H1 (cell line): ENCODE results near the gene TDRD12. TPM values are rescaled to one million over a fixed set of nuclear protein-coding genes. Genes with fewer than 3 reads are reported as not detected.

Experiments
- CTCF ChIA-PET: fragments of 300-600 bp; sonication (Branson Sonifier 250); formaldehyde crosslinking; loops from one replicate; lab custom pipeline; 2021; ENCODE audit not compliant: partially characterized antibody; lab: Charles Lee
- POLR2A ChIA-PET: fragments of 300-600 bp; sonication (Branson Sonifier 250); formaldehyde crosslinking; loops from one replicate; lab custom pipeline; 2021; ENCODE audit warnings: inconsistent platforms; ENCODE audit not compliant: partially characterized antibody; lab: Charles Lee
- DNase-seq, 2 experiments: peaks; one replicate each; pipeline versions ENCODE4 v3.0.0 to v3.0.0-alpha.2; 2010 to 2022; ENCODE audit warnings: low spot score in 2 of 2, low read depth in 1 of 2, mixed read lengths in 1 of 2
- FAIRE-seq: peaks from 2 replicates; lab custom pipeline; 2011; peaks lifted over from hg19 to GRCh38; lab: Jason Lieb, UNC
- H2AFZ ChIP-seq: 2 replicates; pipeline ENCODE4 v1.8.1; 2012; ENCODE audit warnings: low read length, inconsistent platforms
- H2AK5ac ChIP-seq: 2 replicates; pipeline ENCODE4 v1.6.1; 2013; ENCODE audit warnings: low read depth, low read length
- H2BK120ac ChIP-seq: replicated peaks from 2 replicates; pipeline ENCODE3; 2013; ENCODE audit warnings: low read depth, low read length, inconsistent platforms
- H2BK12ac ChIP-seq: 2 replicates; pipeline ENCODE4 v1.6.1; 2013; ENCODE audit warnings: low read depth, low read length
- H2BK15ac ChIP-seq: 2 replicates; pipeline ENCODE4 v1.6.1; 2013; ENCODE audit warnings: low read length
- H2BK20ac ChIP-seq: 2 replicates; pipeline ENCODE4 v1.6.1; 2013; ENCODE audit warnings: low read length
- H2BK5ac ChIP-seq: 2 replicates; pipeline ENCODE4 v1.6.1; 2013; ENCODE audit warnings: low read depth, low read length
- H3K14ac ChIP-seq: 2 replicates; pipeline ENCODE4 v1.6.1; 2013; ENCODE audit warnings: inconsistent platforms; ENCODE audit not compliant: insufficient read length
- H3K18ac ChIP-seq: 2 replicates; pipeline ENCODE4 v1.6.1; 2013; ENCODE audit warnings: low read length; ENCODE audit errors: extremely low read depth
- H3K23ac ChIP-seq: 2 replicates; pipeline ENCODE4 v1.6.1; 2013; ENCODE audit warnings: inconsistent platforms; ENCODE audit not compliant: insufficient read length
- H3K23me2 ChIP-seq: 2 replicates; pipeline ENCODE4 v1.6.1; 2013; ENCODE audit warnings: low read depth, low read length
- H3K27ac ChIP-seq: 2 replicates; pipeline ENCODE4 v1.6.1; 2011; ENCODE audit warnings: low read depth, low read length, inconsistent platforms
- H3K27me3 ChIP-seq, 4 experiments: replicated peaks in 1 of 4; 1 replicate in 1 of 4; 2 replicates in 3 of 4; pipeline versions ENCODE4 v1.6.1 to v1.8.1; 2011 to 2013; ENCODE audit warnings: low read length in 3 of 4, mild to moderate bottlenecking in 3 of 4, inconsistent platforms in 2 of 4, mixed read lengths in 2 of 4, moderate library complexity in 1 of 4; ENCODE audit not compliant: control insufficient read depth in 3 of 4, insufficient read depth in 3 of 4; ENCODE audit errors: extremely low read depth in 1 of 4
- H3K36me3 ChIP-seq, 4 experiments: 2 replicates each; pipeline versions ENCODE4 v1.6.1 to v1.8.1; 2011 to 2013; ENCODE audit warnings: mild to moderate bottlenecking in 4 of 4, low read length in 3 of 4, moderate library complexity in 2 of 4, control low read depth in 1 of 4, inconsistent platforms in 1 of 4; ENCODE audit not compliant: insufficient read depth in 4 of 4, control insufficient read depth in 2 of 4
- H3K4ac ChIP-seq: replicated peaks from 2 replicates; pipeline ENCODE3; 2013; ENCODE audit warnings: low read length, low read depth, mixed read lengths, inconsistent platforms; ENCODE audit not compliant: insufficient read length
- H3K4me1 ChIP-seq, 4 experiments: replicated peaks in 1 of 4; 1 replicate in 1 of 4; 2 replicates in 3 of 4; pipeline versions ENCODE4 v1.6.1 to v1.8.1; 2011 to 2013; ENCODE audit warnings: low read length in 3 of 4, inconsistent platforms in 2 of 4, mixed read lengths in 1 of 4; ENCODE audit not compliant: insufficient read depth in 4 of 4, control insufficient read depth in 3 of 4
- H3K4me2 ChIP-seq, 2 experiments: 2 replicates each; pipeline versions ENCODE4 v1.6.1 to v1.8.1; 2011 to 2013; ENCODE audit warnings: low read depth in 2 of 2, low read length in 2 of 2, control low read depth in 1 of 2, inconsistent platforms in 1 of 2, mild to moderate bottlenecking in 1 of 2; ENCODE audit not compliant: insufficient read depth in 1 of 2
- H3K4me3 ChIP-seq, 4 experiments: fragments of 200-600, 300-600 bp in 1 of 4; sonication (generic), shearing (Covaris generic), sonication (Bioruptor Twin) in 1 of 4; 2 replicates each; pipeline versions ENCODE4 v1.5.1 to v1.8.1; 2011 to 2016; ENCODE audit warnings: low read length in 4 of 4, low read depth in 3 of 4, control low read depth in 2 of 4, inconsistent platforms in 2 of 4, mild to moderate bottlenecking in 2 of 4, mixed read lengths in 1 of 4, moderate library complexity in 1 of 4; ENCODE audit not compliant: insufficient read depth in 2 of 4; ENCODE audit errors: extremely low read depth in 1 of 4
- H3K56ac ChIP-seq: replicated peaks from 2 replicates; pipeline ENCODE3; 2013; ENCODE audit warnings: low read depth, mild to moderate bottlenecking, mixed read lengths, low read length, inconsistent platforms; ENCODE audit not compliant: insufficient read length
- H3K79me1 ChIP-seq: 2 replicates; pipeline ENCODE4 v1.6.1; 2013; ENCODE audit warnings: low read depth, low read length, control low read depth
- H3K79me2 ChIP-seq, 2 experiments: 2 replicates each; pipeline versions ENCODE4 v1.6.1 to v1.8.1; 2012 to 2013; ENCODE audit warnings: low read length in 2 of 2, mild to moderate bottlenecking in 2 of 2, inconsistent platforms in 1 of 2; ENCODE audit not compliant: insufficient read depth in 2 of 2, control insufficient read depth in 1 of 2
- H3K9ac ChIP-seq, 4 experiments: replicated peaks in 1 of 4; 1 replicate in 1 of 4; 2 replicates in 3 of 4; pipeline versions ENCODE4 v1.6.1 to v1.8.1; 2011 to 2013; ENCODE audit warnings: low read depth in 3 of 4, low read length in 3 of 4, control low read depth in 2 of 4, mild to moderate bottlenecking in 2 of 4, moderate library complexity in 2 of 4, inconsistent platforms in 1 of 4; ENCODE audit errors: extremely low read depth in 1 of 4
- H3K9me3 ChIP-seq, 2 experiments: 2 replicates each; pipeline versions ENCODE4 v1.6.1 to v1.8.1; 2012 to 2013; ENCODE audit warnings: mild to moderate bottlenecking in 2 of 2, moderate library complexity in 2 of 2, control low read depth in 1 of 2, inconsistent platforms in 1 of 2, low read depth in 1 of 2, low read length in 1 of 2, mixed read lengths in 1 of 2; ENCODE audit not compliant: insufficient read depth in 2 of 2
- H4K20me1 ChIP-seq, 2 experiments: replicated peaks in 1 of 2; 2 replicates each; pipeline versions ENCODE3 to v1.8.1; 2011 to 2013; ENCODE audit warnings: inconsistent platforms in 2 of 2, low read length in 2 of 2, mild to moderate bottlenecking in 1 of 2; ENCODE audit not compliant: insufficient read depth in 2 of 2, control insufficient read depth in 1 of 2
- H4K5ac ChIP-seq: 2 replicates; pipeline ENCODE4 v1.6.1; 2013; ENCODE audit warnings: low read length, low read depth, mixed read lengths, inconsistent platforms; ENCODE audit not compliant: insufficient read length
- H4K8ac ChIP-seq: 2 replicates; pipeline ENCODE4 v1.8.0; 2013; ENCODE audit warnings: mild to moderate bottlenecking, moderate library complexity, low read length, inconsistent platforms; ENCODE audit not compliant: insufficient read depth; ENCODE audit errors: extremely low read depth
- H4K91ac ChIP-seq: replicated peaks from 2 replicates; pipeline ENCODE3; 2013; ENCODE audit warnings: low read length, mixed read lengths, inconsistent platforms; ENCODE audit not compliant: insufficient read length
- ATF2 ChIP-seq: IDR thresholded peaks from 2 replicates; pipeline ENCODE4 v1.6.1; 2012; ENCODE audit warnings: low read length, inconsistent platforms
- BCL11A ChIP-seq, 2 experiments: IDR thresholded peaks; one replicate each; pipeline ENCODE4 v1.6.1; 2011; ENCODE audit warnings: low read depth in 2 of 2, low read length in 2 of 2, mild to moderate bottlenecking in 2 of 2
- CBX8 ChIP-seq: fragments of 300-800, 300-1000 bp; sonication (generic); IDR thresholded peaks from 2 replicates; pipeline ENCODE4 v1.7.1; 2016; ENCODE audit warnings: low read depth, low read length, borderline replicate concordance
- CREB1 ChIP-seq: IDR thresholded peaks from 2 replicates; pipeline ENCODE4 v1.6.1; 2012; ENCODE audit warnings: inconsistent platforms
- EGR1 ChIP-seq: IDR thresholded peaks from 2 replicates; pipeline ENCODE4 v1.6.1; 2011; ENCODE audit warnings: low read depth, low read length, borderline replicate concordance
- RNF2 ChIP-seq: fragments of 200-900, 300-1000 bp; sonication (generic); IDR thresholded peaks from 2 replicates; pipeline ENCODE4 v1.7.1; 2016; ENCODE audit warnings: borderline replicate concordance, low read depth, mild to moderate bottlenecking, antibody characterized with exemption, low read length; ENCODE audit not compliant: poor library complexity, severe bottlenecking; ENCODE audit errors: missing control alignments
- RXRA ChIP-seq: IDR thresholded peaks from 2 replicates; pipeline ENCODE4 v1.6.1; 2011; ENCODE audit warnings: low read depth, mild to moderate bottlenecking, low read length, moderate library complexity; ENCODE audit not compliant: insufficient read depth
- SIX5 ChIP-seq: IDR thresholded peaks from 2 replicates; pipeline ENCODE4 v1.6.1; 2011; ENCODE audit warnings: mild to moderate bottlenecking, low read depth, low read length
- SP4 ChIP-seq: IDR thresholded peaks from 2 replicates; pipeline ENCODE4 v1.6.1; 2012; ENCODE audit warnings: low read length, inconsistent platforms
- TAF7 ChIP-seq: optimal IDR thresholded peaks from 2 replicates; pipeline ENCODE3; 2011; ENCODE audit warnings: low read depth, mild to moderate bottlenecking, inconsistent platforms, low read length, moderate library complexity, borderline replicate concordance
- WGBS, 2 experiments: shearing (Covaris generic) in 1 of 2; methylation state at CpG; one replicate each; pipeline versions ENCODE4 v1.1.6 to v1.1.7; 2013 to 2015; ENCODE audit warnings: low lambda C conversion rate in 2 of 2, mixed read lengths in 2 of 2, inconsistent platforms in 1 of 2, low coverage in 1 of 2, missing lambda C conversion rate in 1 of 2; ENCODE audit not compliant: insufficient replicate concordance in 2 of 2, insufficient coverage in 1 of 2, insufficient read length in 1 of 2; ENCODE audit errors: extremely low coverage in 1 of 2, missing lambda C conversion rate in 1 of 2; 5-methylcytosine and 5-hydroxymethylcytosine counted together
- polyA plus RNA-seq, 7 experiments: library from polyadenylated mRNA; depleted of rRNA in 3 of 7; stranded (reverse) in 5 of 7; unstranded in 2 of 7; fragments of >200 nt in 5 of 7; fragments of 200-250 nt in 2 of 7; gene quantifications; 1 replicate in 5 of 7; 2 replicates in 1 of 7; 4 replicates in 1 of 7; pipeline versions ENCODE4 v1.2.1 to v1.2.3, GENCODE V29; 2011 to 2013; ENCODE audit warnings: missing spikeins in 2 of 7, mixed read lengths in 2 of 7
- total RNA-seq: library from RNA; stranded (reverse); fragmentation: NEBNext Ultra II Directional; extraction: Animal tissue kit (Norgen Biotek cat#: 25700); gene quantifications from 2 replicates; pipeline ENCODE4 v1.2.1, GENCODE V29; 2021

Gene TDRD12
- total and polyA plus RNA-seq, 2 of the 8 experiments (the other 6 are each of a cell fraction or from before 2014, with no cell fraction given) = 0.39 to 0.88 TPM

- 90% methylated on average over 1 of the region's 2 CpGs; no CpG with 5 or more reads in 1 of the 2 experiments for WGBS, 2 experiments
Observed at GRCh38 chr19:32751066-32751465, 31.5 kb downstream of the TDRD12 start.

More at GRCh38 chr19:32751066-32751465, 31.5 kb downstream of the TDRD12 start:
- no peak overlapping the region for H2AFZ ChIP-seq
- no peak overlapping the region for H3K14ac ChIP-seq
- H4K20me1 ChIP-seq = no peaks in the 10 kb centered on the region
- TF ChIP-seq ATF2 (no peak), SP4 (no peak), EGR1 (no peak), CREB1 (no peak), BCL11A (IDR thresholded peaks at IDR 0.05; ENCODE audit: low read depth in 2 of 2, low read length in 2 of 2) (no peak), SIX5 (no peak), RXRA (no peak), RNF2 (no peak), CBX8 (no peak), TAF7 (no peak)
- no peak overlapping the region for H3K4me3 ChIP-seq
- H3K79me2 ChIP-seq = no peaks in the 10 kb centered on the region
- no peak overlapping the region for H4K8ac ChIP-seq
- no peaks in the 10 kb centered on the region for H3K36me3 ChIP-seq
- DNase-seq = no peak
- ChIA-PET POLR2A (no interaction called here), CTCF (no interaction called here)
- H2BK5ac ChIP-seq = no peak overlapping the region
- FAIRE-seq = no peak
- H3K4me1 ChIP-seq = no peaks in the 10 kb centered on the region
- H3K18ac ChIP-seq = no peak overlapping the region
- H3K27me3 ChIP-seq = no peaks in the 10 kb centered on the region
- no peaks in the 10 kb centered on the region for H3K79me1 ChIP-seq
- peaks cover 4% of the 10 kb centered on the region; the same call in 1 of the 2 replicates for H3K23me2 ChIP-seq
- no peak overlapping the region for H3K56ac ChIP-seq
- H2AK5ac ChIP-seq = no peak overlapping the region
- no peaks in the 10 kb centered on the region for H3K9me3 ChIP-seq
- no peak overlapping the region for H4K91ac ChIP-seq
- H4K5ac ChIP-seq = no peak overlapping the region
- H2BK120ac ChIP-seq = no peak overlapping the region
- H3K4me2 ChIP-seq = no peak overlapping the region
- no peak overlapping the region for H3K4ac ChIP-seq
- H2BK15ac ChIP-seq = no peak overlapping the region
- no peak overlapping the region for H3K27ac ChIP-seq
- H2BK12ac ChIP-seq = no peak overlapping the region
- H3K9ac ChIP-seq = no peak overlapping the region
- H2BK20ac ChIP-seq = no peak overlapping the region
- no peak overlapping the region for H3K23ac ChIP-seq
